HL-60 (cell line): Measurements from ENCODE around the gene LANCL2.

Source experiments
- CTCF ChIP-seq: IDR thresholded peaks from one replicate; pipeline ENCODE4 v1.5.1; 2011; ENCODE audit warnings: low read length, control low read depth, inconsistent platforms; ENCODE audit not compliant: insufficient read depth
- GABPA ChIP-seq: IDR thresholded peaks from 2 replicates; pipeline ENCODE4 v1.6.1; 2012; ENCODE audit warnings: low read depth
- POLR2AphosphoS5 ChIP-seq: IDR thresholded peaks from 2 replicates; pipeline ENCODE4 v1.6.1; 2012; ENCODE audit warnings: low read depth
- REST ChIP-seq: IDR thresholded peaks from 2 replicates; pipeline ENCODE4 v1.6.1; 2012; ENCODE audit warnings: low read depth; ENCODE audit not compliant: insufficient replicate concordance

- no peak for TF ChIP-seq CTCF
- no peak for TF ChIP-seq REST
- no peak for TF ChIP-seq POLR2AphosphoS5
- TF ChIP-seq GABPA: no peak
These were observed 17.1 kb downstream of the LANCL2 start for GRCh38 chr7:55382251-55382650.
